RPMI7951 (cell line): ENCODE results near the gene EVA1A. TPM values are rescaled to one million over a fixed set of nuclear protein-coding genes. Genes with fewer than 3 reads are reported as not detected.

Experiments
- DNase-seq: peaks from one replicate; pipeline ENCODE4 v3.0.0-alpha.2; 2012; ENCODE audit warnings: low read depth
- total RNA-seq: library from RNA; depleted of rRNA; stranded (reverse); fragments of >200 nt; shearing (Covaris generic); gene quantifications from 2 replicates; pipeline ENCODE4 v1.2.3, GENCODE V29; 2014; rRNA removed

Gene EVA1A, protein sequence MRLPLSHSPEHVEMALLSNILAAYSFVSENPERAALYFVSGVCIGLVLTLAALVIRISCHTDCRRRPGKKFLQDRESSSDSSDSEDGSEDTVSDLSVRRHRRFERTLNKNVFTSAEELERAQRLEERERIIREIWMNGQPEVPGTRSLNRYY
- total RNA-seq: 68.7 and 95.4 TPM in 2 replicates

DNA sequence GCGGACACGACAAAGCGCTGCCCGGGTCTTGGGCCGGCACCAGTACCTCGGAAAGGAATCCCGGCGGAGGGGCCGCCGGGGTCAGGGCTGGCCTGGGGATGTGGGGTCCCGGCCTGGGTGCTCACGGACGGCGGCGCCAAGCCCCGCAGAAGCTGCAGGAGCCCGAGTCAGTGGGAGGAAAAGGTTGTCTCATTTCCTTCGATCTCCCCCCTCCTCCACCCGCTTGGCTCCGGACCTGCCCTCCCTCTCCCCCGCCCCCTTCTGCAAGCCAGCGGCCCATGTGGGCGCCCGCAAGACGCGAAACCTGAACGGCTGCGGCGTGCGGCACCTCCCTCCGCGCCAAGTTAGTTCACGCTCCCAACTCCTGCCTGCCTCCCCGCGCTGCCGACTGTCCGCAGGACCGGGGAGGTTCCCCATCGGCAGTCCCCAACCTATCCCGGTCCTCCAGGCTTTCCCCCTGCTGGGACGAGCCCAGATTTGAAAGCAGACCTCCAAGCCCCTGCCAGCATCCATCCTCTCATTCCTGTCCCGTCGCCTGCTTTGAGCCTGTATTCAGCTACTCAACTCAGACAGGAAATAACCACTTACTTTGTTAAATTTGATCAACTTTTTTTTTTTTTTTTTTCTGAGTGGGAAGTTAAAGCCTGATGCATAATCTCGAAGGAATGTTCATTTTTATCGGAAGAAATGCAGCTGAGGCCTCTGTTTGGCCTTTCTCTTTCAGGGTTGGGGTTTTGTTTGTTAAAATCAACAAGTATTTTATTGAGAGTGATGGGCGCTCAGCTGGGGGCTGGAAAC is at the start of gene EVA1A:
TSS of gene EVA1A (minus strand) at position 172 of the 798 bp plus-strand sequence. CDS start 42,799 bp downstream, outside the sequence.
- DNase-seq: peak; percentile 82

DNA sequence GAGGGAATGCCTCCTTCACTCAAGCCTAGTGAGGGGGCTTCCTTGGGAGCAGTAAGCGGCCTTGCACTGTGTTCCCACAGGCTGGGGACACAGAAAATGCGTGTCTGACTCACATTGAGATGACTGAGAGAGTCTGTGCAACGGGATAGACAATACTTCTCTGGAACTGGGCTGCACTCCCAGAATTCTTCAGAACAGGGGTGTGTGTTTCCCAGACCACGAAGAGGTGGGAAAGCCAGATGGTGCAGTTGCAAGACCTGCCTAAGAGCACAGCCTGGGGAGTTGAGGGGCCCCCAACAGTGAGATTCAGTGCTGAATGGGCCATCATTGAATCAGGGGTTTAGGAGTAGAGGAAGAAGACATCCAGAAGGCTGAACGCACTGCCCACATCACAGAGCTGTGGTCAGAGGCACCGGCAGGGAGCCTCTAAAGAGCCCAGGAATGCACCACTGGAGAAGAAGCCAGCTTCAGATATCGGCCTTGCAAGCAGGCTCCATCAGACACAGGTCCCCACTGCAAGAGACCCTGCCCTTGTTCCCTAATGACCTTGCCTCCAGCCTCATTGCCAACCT is 49.3 kb upstream of the EVA1A start:
- peak; percentile 80 for DNase-seq

DNA sequence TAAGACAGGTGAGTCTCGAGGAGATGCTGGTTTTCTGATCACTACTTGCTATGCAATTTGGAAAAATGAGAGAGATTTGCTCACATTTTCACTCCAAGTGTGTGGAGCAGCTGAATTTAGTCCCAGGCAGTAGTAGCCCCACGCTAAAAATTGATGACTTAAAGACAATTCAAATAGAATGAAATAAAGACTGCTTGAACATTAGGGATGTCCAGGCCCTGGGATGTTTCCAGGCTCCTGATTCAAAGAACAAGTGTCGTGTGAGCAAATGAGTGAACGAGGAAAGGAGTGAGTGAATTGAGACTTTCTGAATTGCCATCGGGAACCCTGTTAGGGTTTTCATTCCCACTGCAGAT is 48.6 kb upstream of the EVA1A start:
- DNase-seq: no peak

DNA sequence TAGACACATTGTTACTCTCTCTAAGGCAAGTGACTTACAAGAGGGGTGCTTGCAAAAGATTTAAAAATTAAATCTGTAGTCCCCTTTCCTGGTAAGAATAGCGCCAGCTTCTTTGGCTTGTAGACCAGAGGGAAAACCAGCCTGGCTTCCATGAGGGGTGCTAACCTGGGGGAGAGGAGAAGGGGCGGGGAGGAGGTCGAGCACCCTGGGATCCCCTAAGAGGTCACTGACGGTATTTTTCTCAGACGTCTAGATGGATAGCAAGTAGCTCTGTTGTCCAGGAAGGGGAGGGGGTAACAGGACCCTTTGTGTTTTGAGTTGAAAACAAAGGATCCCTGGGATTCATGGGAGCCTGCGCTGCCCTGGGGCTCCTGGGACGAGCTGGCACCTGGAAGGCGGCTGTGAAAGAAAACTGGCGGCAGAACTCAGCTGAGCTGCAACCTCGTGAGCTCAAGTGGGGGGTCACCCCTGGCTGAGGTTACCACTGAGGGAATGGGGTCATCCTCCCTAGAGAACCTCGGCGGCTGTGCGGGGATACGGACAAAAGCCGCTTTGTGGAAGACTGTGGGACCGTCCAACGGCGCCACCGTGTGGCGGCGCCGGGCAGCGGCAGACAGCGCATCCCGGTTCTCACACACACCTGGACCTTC is 48.1 kb upstream of the EVA1A start:
- peak; percentile 58 for DNase-seq

DNA sequence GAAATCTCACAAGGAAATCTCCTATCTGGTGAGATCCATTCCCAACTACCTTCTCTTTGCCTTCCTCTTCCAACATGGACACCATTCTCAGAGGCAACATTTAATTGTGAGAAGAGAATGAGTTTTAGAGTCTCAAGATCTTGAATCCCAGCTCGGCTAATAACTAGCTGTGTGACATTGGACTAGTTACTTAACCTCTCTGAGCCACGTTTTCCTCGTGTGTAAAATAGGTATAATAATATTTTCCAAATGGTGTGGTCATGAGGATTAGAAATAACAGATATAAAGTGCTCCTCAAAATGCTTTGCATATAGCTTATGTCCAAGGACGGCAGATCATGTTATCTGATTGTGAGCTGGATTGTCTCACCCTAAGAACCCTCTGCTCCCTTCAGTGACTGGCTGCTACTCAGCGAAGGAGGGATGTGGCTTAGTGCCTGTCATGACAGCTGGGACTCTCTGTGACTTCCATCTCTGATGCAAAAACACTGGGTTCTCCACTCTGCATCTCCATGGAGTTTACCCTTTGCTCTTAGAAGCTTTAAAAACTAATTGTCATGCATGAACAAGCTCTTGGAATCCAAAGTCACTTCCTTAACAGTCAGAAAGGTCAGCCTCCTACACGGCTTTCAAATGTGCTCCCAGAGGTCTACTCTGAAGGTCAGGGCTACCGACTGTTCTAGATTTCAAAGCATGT is 47.4 kb upstream of the EVA1A start:
- DNase-seq: peak; percentile 86

DNA sequence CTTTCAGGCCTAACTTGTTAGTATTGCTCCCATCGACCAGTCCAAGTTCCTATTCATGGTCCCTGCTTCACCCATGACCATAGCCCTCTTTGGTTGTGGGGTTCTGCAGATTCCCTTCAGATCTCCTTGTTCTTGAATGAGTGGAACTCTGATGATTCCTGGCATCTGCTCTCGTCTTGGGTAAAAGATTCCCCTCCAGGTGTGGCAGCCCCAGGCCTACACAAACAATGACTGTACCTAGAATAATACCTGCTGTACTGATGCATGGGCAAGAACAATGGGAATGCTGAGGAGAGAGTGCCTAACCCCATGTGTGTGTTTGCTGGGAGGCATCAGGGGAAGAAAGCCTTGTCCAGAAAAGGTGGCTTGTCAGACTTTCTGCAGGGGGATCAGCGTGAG is 46.7 kb upstream of the EVA1A start:
- DNase-seq: no peak

DNA sequence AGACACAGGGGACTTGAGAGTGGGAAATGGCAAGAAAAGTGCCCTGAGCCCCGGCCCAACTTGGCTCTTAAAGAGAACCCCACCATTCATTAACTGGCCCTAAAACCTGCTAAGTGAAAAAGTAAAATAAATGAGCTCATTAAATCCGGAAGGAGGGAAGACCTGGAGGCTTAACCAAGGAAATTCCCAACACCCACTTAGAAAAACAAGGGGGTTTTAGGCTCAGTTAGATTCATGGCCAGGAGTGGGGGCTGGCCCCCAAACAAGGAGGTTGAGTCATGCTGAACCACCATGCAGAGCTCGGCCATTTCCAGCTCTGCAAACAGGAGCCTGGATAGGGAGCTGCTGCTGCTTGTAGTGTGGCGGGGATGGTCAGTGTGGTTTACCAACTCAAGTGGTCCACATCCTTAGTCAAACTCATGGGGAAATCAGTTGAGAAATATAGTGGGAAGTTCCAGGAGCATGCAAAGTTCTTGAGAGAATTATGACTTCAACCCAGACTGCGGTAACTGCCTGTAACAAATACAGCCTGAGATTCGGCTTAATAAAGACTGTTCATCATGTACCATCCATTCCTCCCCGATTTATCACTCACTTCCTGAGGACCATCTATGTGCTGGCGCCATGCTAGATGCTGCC is 46.1 kb upstream of the EVA1A start:
- peak; percentile 96 for DNase-seq

DNA sequence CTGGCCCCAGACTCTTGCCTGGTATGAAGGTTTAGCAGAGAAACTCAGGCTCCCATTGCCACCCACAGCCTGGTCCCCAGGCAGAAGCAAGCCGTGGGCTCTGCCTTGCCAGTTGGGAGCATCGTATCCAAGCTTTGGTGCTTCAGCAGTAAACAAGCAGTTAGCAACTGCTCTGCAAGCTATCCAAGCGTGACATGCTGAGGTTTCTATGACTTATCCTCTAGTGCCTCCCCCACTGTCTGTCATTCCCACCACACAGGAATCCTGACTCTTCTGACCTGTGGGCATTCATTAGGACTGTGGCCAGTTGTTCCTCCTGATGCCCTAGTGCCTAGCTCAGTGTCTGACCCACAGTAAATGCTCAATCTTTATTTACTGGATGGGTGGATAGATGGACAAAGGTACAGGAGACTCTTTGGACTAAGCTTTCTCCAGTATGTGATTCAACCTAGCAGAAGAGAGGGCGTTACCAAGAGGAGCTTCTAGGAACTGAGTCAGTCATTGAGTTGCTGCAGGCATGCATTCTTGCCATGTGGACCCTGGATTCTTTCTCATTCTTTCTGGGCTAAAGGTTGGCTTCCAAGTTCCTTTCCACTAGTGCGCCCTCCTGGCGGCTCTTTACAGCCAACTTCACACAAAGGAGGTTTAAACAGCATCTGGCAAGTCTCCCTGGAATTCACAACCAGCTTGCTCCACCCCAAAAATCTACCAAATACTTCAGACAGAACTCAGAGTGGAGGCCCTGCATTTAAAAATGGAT is 45.2 kb upstream of the EVA1A start:
- DNase-seq: peak; percentile 99

DNA sequence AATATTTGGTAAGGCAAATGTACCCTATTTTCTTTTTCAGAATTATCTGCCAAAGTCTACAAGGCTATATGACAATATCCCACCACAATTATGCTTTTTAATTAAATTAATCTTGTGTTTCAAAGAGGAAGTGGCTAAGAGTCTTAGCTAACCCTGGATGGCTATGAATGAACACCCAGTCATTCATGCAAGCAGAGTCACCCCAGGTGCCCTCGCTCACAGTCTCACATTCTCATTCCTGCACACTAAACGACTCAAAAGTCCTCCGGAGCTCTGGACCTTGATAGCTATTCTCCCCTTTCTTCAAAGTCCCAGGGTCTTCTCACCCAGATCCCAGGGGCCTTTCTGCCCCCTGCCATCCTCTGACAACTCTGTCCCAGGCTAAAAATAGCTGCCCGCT is 43.7 kb upstream of the EVA1A start:
- DNase-seq: peak; percentile 54

DNA sequence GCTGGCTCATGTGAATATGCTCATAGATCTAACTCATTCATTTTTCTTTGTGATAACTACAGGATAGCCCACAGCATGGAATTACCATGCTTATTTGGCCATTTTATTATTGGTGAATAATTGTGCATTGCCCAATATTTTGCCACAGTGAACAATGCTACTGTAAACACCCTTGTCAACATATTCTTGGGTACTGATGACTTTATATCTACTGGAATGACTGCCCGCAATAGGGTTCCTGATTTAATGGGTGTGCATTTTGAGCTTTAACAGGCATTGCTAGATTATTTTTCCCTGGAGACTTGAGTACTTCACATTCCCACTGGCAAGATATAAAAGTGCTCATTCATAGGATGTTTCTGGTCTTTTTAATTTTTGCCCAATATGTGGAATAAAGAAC is 42.7 kb upstream of the EVA1A start:
- DNase-seq: no peak

DNA sequence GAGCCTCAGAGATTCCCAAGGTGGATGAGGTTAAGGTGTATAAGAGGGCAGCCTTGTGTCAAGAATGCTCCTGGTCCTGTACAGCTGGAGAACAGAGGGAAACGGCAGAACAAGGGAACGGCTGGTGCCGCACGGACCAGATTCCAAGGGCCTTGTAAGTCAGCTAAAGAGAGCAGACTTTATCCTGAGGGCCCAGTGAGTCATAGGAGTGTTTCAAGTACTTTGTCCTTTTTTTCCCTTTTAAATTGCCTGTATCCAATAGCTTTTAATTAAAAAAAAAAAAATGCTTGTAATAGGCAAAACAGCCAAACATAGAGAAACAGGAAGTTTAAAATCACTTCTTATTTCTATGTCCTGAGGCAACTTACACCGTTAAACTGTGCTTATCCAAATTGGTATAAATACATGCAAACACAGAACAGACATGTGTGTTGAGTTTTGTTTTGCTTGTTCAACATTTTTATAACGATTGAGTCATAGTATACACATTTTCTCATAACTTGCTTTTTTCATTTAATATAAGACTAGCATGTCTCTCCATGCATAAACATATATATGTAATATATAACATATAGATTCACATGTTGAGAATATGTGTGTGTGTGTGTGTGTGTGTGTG is 42.1 kb upstream of the EVA1A start:
- peak; percentile 97 for DNase-seq

DNA sequence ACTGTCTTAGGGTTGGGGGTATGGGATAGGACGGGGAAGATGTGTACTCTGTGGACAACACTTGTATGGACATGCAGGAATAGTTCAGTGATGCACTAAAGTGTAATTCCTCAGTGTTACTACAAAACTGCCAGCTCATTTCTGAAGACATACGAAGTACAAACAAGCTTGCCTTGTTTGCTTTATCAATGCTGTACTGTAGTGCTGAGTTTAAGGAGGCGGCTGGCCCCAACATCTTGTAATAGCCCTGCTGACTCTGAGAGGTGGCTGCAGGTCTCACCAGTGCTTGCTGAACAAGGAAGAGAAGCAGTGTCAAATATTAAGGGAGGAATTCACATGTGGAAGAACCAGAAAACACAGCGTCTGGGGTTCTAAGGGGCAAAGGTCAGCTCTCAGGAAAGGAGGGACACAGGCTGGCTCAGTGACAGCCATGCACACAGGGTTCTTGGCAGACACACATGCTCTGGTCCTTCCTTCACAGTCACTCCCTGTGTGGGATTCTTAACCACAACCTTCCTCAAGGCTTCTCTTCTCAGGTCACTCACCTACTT is 39.8 kb upstream of the EVA1A start:
- peak; percentile 27 for DNase-seq

DNA sequence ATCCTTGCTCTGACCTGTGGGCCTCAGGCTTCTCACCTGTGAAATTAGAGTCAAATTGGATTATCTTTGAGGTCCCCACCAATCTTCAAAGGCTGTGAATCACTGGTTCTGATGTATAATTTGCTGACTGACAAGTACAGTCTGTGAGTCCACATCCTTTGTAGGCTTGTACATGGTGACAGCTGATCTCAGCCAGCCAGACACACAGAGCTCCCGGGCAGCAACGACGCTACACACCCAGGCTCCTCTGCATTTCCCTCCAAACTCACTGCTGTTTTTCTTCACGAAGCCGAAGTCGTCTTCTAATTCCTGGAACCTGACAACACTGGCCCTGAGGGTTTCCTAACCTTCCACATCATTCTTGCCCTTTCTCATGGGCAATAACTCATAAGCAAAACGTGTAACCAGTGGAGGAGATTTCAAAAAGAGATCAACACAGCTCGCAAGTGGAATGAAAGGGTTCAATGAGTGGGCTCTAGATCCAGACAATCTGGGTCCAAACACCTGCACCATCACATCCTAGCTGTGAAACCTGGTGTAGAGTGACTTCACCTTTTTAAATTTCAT is 37.9 kb upstream of the EVA1A start:
- DNase-seq: no peak

DNA sequence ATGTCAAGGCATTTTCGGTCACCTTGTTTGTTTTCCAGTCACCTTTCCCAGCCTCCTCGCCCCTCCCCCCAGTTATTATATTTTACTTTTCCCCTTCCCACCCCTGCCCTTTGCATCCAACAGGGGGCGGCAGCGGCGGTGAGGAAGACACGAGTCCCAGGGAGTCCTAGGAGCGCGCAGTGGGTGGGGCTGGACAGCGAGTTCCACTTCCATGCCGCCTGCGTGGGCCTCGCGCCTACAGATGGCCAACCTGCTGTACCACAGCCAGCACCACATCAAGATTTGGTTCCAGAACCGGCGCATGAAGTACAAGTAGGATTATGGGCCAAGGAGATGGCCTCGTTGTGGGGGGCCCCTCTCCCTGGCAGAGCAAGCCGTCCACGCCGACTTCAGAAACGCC is 37.2 kb upstream of the EVA1A start:
- no peak for DNase-seq

DNA sequence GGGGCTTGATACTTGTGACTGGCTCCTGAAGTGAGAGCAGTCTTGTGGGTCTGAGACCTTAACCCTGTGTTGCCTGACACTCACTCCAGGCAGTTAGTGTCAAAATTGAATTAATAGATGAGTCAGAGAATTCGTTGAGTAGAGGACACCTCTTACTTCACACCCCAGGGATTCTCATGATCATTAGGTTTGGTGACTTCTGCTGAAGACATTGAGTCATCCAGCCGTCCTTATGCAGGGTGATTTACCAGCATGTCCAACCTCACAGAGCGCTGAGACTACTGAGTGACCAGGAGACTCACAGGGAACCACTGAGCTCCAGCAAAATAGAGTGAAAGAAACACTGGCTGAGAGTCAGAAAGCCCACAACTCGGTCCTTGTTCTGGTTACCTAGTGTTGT is 36.0 kb upstream of the EVA1A start:
- DNase-seq: peak; percentile 43

DNA sequence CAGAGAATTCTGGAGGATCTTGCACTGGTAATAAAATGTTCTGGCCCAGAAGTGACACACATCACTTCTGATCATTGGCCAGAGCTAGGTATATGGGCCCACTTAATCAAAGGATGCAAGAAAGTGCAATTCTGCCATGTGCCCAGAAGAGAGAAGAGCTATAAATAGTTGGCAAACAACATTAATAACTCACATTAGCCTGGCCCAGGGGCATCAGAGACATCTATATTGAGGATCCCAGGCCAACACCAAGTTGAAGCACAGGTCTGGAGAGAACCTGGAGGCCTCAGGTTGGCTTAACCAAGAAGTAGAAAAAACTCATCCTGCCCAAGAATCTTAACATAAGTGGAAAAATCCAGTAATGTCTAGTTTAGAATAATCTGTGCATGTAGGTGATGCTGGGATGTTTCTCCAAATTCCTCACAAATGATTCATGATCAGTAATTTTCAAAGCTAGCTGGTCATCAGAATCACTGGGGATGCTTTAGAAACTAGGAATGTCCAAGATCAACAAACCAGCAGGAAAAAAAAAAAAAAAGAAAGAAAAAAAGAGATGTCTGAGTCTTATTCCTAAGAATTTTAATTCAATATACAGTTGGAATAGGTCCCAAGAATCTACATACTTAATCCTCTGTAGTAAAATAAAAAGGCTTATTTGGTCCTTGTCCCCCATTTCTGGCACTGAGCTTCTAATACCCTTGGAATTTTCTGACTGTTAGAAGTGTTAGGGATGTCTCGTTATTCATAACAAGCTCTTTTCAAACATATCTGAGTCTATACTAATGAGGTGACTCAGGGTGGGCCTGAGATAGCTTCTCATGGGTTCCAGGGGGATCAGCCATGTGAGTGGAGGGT is 35.0 kb upstream of the EVA1A start:
- DNase-seq: peak; percentile 86

DNA sequence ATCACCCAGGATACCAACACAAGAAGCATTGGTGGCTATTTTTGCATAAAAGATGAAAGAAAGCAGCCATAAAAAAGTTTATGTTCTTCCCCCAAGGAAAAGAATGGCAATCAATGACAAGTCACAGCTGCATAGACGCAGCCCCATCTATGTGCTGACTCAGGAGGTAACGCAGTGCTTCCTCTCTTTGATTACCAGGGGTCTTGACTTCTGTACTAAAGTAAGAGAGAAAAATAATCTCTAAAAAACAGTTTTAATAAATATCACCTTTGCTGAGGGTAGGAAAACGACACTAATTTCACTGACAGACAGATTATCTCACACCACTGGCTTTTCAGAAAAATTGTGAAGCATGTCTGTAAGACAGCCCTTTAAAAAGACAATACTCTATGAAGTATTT is 33.9 kb upstream of the EVA1A start:
- DNase-seq: no peak

DNA sequence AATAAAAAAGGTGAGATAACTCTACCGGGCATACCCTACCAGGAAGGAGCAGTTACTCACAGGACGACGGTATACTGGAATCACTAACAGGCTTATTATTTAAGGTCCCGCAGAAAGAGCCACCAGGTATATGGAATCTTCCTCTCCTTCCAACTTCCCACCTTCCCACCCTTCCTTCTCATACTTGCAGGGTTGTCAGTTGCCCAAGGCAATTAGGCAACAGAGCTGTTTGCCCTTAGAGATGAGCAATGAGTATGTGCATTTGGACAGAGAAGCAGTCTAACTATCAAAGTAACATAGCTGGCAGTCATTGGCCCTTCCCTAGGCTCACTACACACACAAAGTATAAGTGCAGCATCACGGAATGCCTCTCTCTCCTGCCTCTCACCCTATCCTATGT is 32.1 kb upstream of the EVA1A start:
- no peak for DNase-seq

DNA sequence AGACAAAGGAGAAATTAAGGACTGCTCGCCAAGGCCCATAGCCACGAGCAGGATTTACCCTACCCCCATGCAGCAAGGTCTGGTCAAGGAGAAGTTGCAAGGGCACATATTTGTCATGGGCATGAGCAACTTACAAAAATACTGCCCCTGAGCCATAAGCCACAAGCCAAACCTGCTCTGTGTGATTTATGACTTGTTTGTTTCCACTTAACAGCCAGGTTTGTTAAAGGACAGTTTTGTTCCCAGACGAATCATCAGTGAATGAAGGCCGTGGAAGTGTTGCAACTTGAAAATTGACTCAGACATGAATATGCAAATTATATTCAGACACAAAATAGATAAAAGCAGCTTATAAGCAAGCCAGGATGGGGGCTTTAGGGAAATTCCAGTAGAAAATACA is 31.3 kb upstream of the EVA1A start:
- DNase-seq: peak; percentile 89
